H1 (cell line): ENCODE data around the gene CHMP4A. TPM values are rescaled to one million over a fixed set of nuclear protein-coding genes. Genes with fewer than 3 reads are reported as not detected.

ENCODE experiments used
- CTCF ChIA-PET: fragments of 300-600 bp; sonication (Branson Sonifier 250); formaldehyde crosslinking; loops from one replicate; lab custom pipeline; 2021; ENCODE audit not compliant: partially characterized antibody; lab: Charles Lee
- POLR2A ChIA-PET: fragments of 300-600 bp; sonication (Branson Sonifier 250); formaldehyde crosslinking; loops from one replicate; lab custom pipeline; 2021; ENCODE audit warnings: inconsistent platforms; ENCODE audit not compliant: partially characterized antibody; lab: Charles Lee
- DNase-seq, 2 experiments: peaks; one replicate each; pipeline versions ENCODE4 v3.0.0 to v3.0.0-alpha.2; 2010 to 2022; ENCODE audit warnings: low spot score in 2 of 2, low read depth in 1 of 2, mixed read lengths in 1 of 2
- FAIRE-seq: peaks from 2 replicates; lab custom pipeline; 2011; peaks lifted over from hg19 to GRCh38; lab: Jason Lieb, UNC
- H2AFZ ChIP-seq: 2 replicates; pipeline ENCODE4 v1.8.1; 2012; ENCODE audit warnings: low read length, inconsistent platforms
- H2AK5ac ChIP-seq: 2 replicates; pipeline ENCODE4 v1.6.1; 2013; ENCODE audit warnings: low read depth, low read length
- H2BK120ac ChIP-seq: replicated peaks from 2 replicates; pipeline ENCODE3; 2013; ENCODE audit warnings: low read depth, low read length, inconsistent platforms
- H2BK12ac ChIP-seq: 2 replicates; pipeline ENCODE4 v1.6.1; 2013; ENCODE audit warnings: low read depth, low read length
- H2BK15ac ChIP-seq: 2 replicates; pipeline ENCODE4 v1.6.1; 2013; ENCODE audit warnings: low read length
- H2BK20ac ChIP-seq: 2 replicates; pipeline ENCODE4 v1.6.1; 2013; ENCODE audit warnings: low read length
- H2BK5ac ChIP-seq: 2 replicates; pipeline ENCODE4 v1.6.1; 2013; ENCODE audit warnings: low read depth, low read length
- H3K14ac ChIP-seq: 2 replicates; pipeline ENCODE4 v1.6.1; 2013; ENCODE audit warnings: inconsistent platforms; ENCODE audit not compliant: insufficient read length
- H3K18ac ChIP-seq: 2 replicates; pipeline ENCODE4 v1.6.1; 2013; ENCODE audit warnings: low read length; ENCODE audit errors: extremely low read depth
- H3K23ac ChIP-seq: 2 replicates; pipeline ENCODE4 v1.6.1; 2013; ENCODE audit warnings: inconsistent platforms; ENCODE audit not compliant: insufficient read length
- H3K23me2 ChIP-seq: 2 replicates; pipeline ENCODE4 v1.6.1; 2013; ENCODE audit warnings: low read depth, low read length
- H3K27ac ChIP-seq: 2 replicates; pipeline ENCODE4 v1.6.1; 2011; ENCODE audit warnings: low read depth, low read length, inconsistent platforms
- H3K27me3 ChIP-seq, 4 experiments: replicated peaks in 1 of 4; 1 replicate in 1 of 4; 2 replicates in 3 of 4; pipeline versions ENCODE4 v1.6.1 to v1.8.1; 2011 to 2013; ENCODE audit warnings: low read length in 3 of 4, mild to moderate bottlenecking in 3 of 4, inconsistent platforms in 2 of 4, mixed read lengths in 2 of 4, moderate library complexity in 1 of 4; ENCODE audit not compliant: control insufficient read depth in 3 of 4, insufficient read depth in 3 of 4; ENCODE audit errors: extremely low read depth in 1 of 4
- H3K36me3 ChIP-seq, 4 experiments: 2 replicates each; pipeline versions ENCODE4 v1.6.1 to v1.8.1; 2011 to 2013; ENCODE audit warnings: mild to moderate bottlenecking in 4 of 4, low read length in 3 of 4, moderate library complexity in 2 of 4, control low read depth in 1 of 4, inconsistent platforms in 1 of 4; ENCODE audit not compliant: insufficient read depth in 4 of 4, control insufficient read depth in 2 of 4
- H3K4ac ChIP-seq: replicated peaks from 2 replicates; pipeline ENCODE3; 2013; ENCODE audit warnings: low read length, low read depth, mixed read lengths, inconsistent platforms; ENCODE audit not compliant: insufficient read length
- H3K4me1 ChIP-seq, 4 experiments: replicated peaks in 1 of 4; 1 replicate in 1 of 4; 2 replicates in 3 of 4; pipeline versions ENCODE4 v1.6.1 to v1.8.1; 2011 to 2013; ENCODE audit warnings: low read length in 3 of 4, inconsistent platforms in 2 of 4, mixed read lengths in 1 of 4; ENCODE audit not compliant: insufficient read depth in 4 of 4, control insufficient read depth in 3 of 4
- H3K4me2 ChIP-seq, 2 experiments: 2 replicates each; pipeline versions ENCODE4 v1.6.1 to v1.8.1; 2011 to 2013; ENCODE audit warnings: low read depth in 2 of 2, low read length in 2 of 2, control low read depth in 1 of 2, inconsistent platforms in 1 of 2, mild to moderate bottlenecking in 1 of 2; ENCODE audit not compliant: insufficient read depth in 1 of 2
- H3K4me3 ChIP-seq, 4 experiments: fragments of 200-600, 300-600 bp in 1 of 4; sonication (generic), shearing (Covaris generic), sonication (Bioruptor Twin) in 1 of 4; 2 replicates each; pipeline versions ENCODE4 v1.5.1 to v1.8.1; 2011 to 2016; ENCODE audit warnings: low read length in 4 of 4, low read depth in 3 of 4, control low read depth in 2 of 4, inconsistent platforms in 2 of 4, mild to moderate bottlenecking in 2 of 4, mixed read lengths in 1 of 4, moderate library complexity in 1 of 4; ENCODE audit not compliant: insufficient read depth in 2 of 4; ENCODE audit errors: extremely low read depth in 1 of 4
- H3K56ac ChIP-seq: replicated peaks from 2 replicates; pipeline ENCODE3; 2013; ENCODE audit warnings: low read depth, mild to moderate bottlenecking, mixed read lengths, low read length, inconsistent platforms; ENCODE audit not compliant: insufficient read length
- H3K79me1 ChIP-seq: 2 replicates; pipeline ENCODE4 v1.6.1; 2013; ENCODE audit warnings: low read depth, low read length, control low read depth
- H3K79me2 ChIP-seq, 2 experiments: 2 replicates each; pipeline versions ENCODE4 v1.6.1 to v1.8.1; 2012 to 2013; ENCODE audit warnings: low read length in 2 of 2, mild to moderate bottlenecking in 2 of 2, inconsistent platforms in 1 of 2; ENCODE audit not compliant: insufficient read depth in 2 of 2, control insufficient read depth in 1 of 2
- H3K9ac ChIP-seq, 4 experiments: replicated peaks in 1 of 4; 1 replicate in 1 of 4; 2 replicates in 3 of 4; pipeline versions ENCODE4 v1.6.1 to v1.8.1; 2011 to 2013; ENCODE audit warnings: low read depth in 3 of 4, low read length in 3 of 4, control low read depth in 2 of 4, mild to moderate bottlenecking in 2 of 4, moderate library complexity in 2 of 4, inconsistent platforms in 1 of 4; ENCODE audit errors: extremely low read depth in 1 of 4
- H3K9me3 ChIP-seq, 2 experiments: 2 replicates each; pipeline versions ENCODE4 v1.6.1 to v1.8.1; 2012 to 2013; ENCODE audit warnings: mild to moderate bottlenecking in 2 of 2, moderate library complexity in 2 of 2, control low read depth in 1 of 2, inconsistent platforms in 1 of 2, low read depth in 1 of 2, low read length in 1 of 2, mixed read lengths in 1 of 2; ENCODE audit not compliant: insufficient read depth in 2 of 2
- H4K20me1 ChIP-seq, 2 experiments: replicated peaks in 1 of 2; 2 replicates each; pipeline versions ENCODE3 to v1.8.1; 2011 to 2013; ENCODE audit warnings: inconsistent platforms in 2 of 2, low read length in 2 of 2, mild to moderate bottlenecking in 1 of 2; ENCODE audit not compliant: insufficient read depth in 2 of 2, control insufficient read depth in 1 of 2
- H4K5ac ChIP-seq: 2 replicates; pipeline ENCODE4 v1.6.1; 2013; ENCODE audit warnings: low read length, low read depth, mixed read lengths, inconsistent platforms; ENCODE audit not compliant: insufficient read length
- H4K8ac ChIP-seq: 2 replicates; pipeline ENCODE4 v1.8.0; 2013; ENCODE audit warnings: mild to moderate bottlenecking, moderate library complexity, low read length, inconsistent platforms; ENCODE audit not compliant: insufficient read depth; ENCODE audit errors: extremely low read depth
- H4K91ac ChIP-seq: replicated peaks from 2 replicates; pipeline ENCODE3; 2013; ENCODE audit warnings: low read length, mixed read lengths, inconsistent platforms; ENCODE audit not compliant: insufficient read length
- BACH1 ChIP-seq: IDR thresholded peaks from 2 replicates; pipeline ENCODE4 v1.6.1; 2012; ENCODE audit warnings: low read length, improper control_type of control experiment
- BCL11A ChIP-seq, 2 experiments: IDR thresholded peaks; one replicate each; pipeline ENCODE4 v1.6.1; 2011; ENCODE audit warnings: low read depth in 2 of 2, low read length in 2 of 2, mild to moderate bottlenecking in 2 of 2
- BRCA1 ChIP-seq: IDR thresholded peaks from 2 replicates; pipeline ENCODE4 v1.6.1; 2012; ENCODE audit warnings: low read depth, low read length, improper control_type of control experiment
- CHD1 ChIP-seq: IDR thresholded peaks from 2 replicates; pipeline ENCODE4 v1.6.1; 2012; ENCODE audit warnings: low read depth, low read length, improper control_type of control experiment
- HDAC2 ChIP-seq, 2 experiments: fragments of 300-600 bp in 1 of 2; sonication (generic) in 1 of 2; IDR thresholded peaks; 2 replicates each; pipeline ENCODE4 v1.6.1; 2011 to 2012; ENCODE audit warnings: low read depth in 2 of 2, low read length in 2 of 2, mild to moderate bottlenecking in 2 of 2, moderate library complexity in 2 of 2, borderline replicate concordance in 1 of 2, inconsistent platforms in 1 of 2
- KDM1A ChIP-seq: fragments of 200-600, 300-600 bp; sonication (generic); IDR thresholded peaks from 2 replicates; pipeline ENCODE4 v1.7.1; 2016; ENCODE audit warnings: mild to moderate bottlenecking, low read length, borderline replicate concordance
- MAX ChIP-seq: IDR thresholded peaks from 2 replicates; pipeline ENCODE4 v1.6.1; 2012; ENCODE audit warnings: inconsistent platforms
- NRF1 ChIP-seq: IDR thresholded peaks from 2 replicates; pipeline ENCODE4 v1.6.1; 2011; ENCODE audit warnings: mild to moderate bottlenecking, low read depth, low read length, improper control_type of control experiment
- PHF8 ChIP-seq: fragments of 200-600 bp; sonication (generic); conservative IDR thresholded peaks from 2 replicates; pipeline ENCODE4 v1.7.1; 2012; ENCODE audit warnings: low read depth, mild to moderate bottlenecking, inconsistent platforms, low read length, moderate library complexity
- POLR2AphosphoS5 ChIP-seq: IDR thresholded peaks from 2 replicates; pipeline ENCODE4 v1.6.1; 2011; ENCODE audit warnings: low read depth, low read length
- RFX5 ChIP-seq: IDR thresholded peaks from 2 replicates; pipeline ENCODE4 v1.6.1; 2011; ENCODE audit warnings: low read depth, low read length, improper control_type of control experiment, borderline replicate concordance
- SP1 ChIP-seq: IDR thresholded peaks from 2 replicates; pipeline ENCODE4 v1.6.1; 2011; ENCODE audit warnings: low read depth, low read length
- SUZ12 ChIP-seq: fragments of 200-600 bp; sonication (generic); IDR thresholded peaks from 2 replicates; pipeline ENCODE4 v1.6.1; 2012; ENCODE audit warnings: mild to moderate bottlenecking, inconsistent platforms, low read length, moderate library complexity, mixed read lengths
- TBP ChIP-seq: IDR thresholded peaks from 2 replicates; pipeline ENCODE4 v1.6.1; 2011; ENCODE audit warnings: low read depth, low read length, improper control_type of control experiment
- ZNF274 ChIP-seq: IDR thresholded peaks from 2 replicates; pipeline ENCODE4 v1.7.0; 2012; ENCODE audit warnings: low read length, borderline replicate concordance; ENCODE audit errors: extremely low read depth
- WGBS, 2 experiments: shearing (Covaris generic) in 1 of 2; methylation state at CpG; one replicate each; pipeline versions ENCODE4 v1.1.6 to v1.1.7; 2013 to 2015; ENCODE audit warnings: low lambda C conversion rate in 2 of 2, mixed read lengths in 2 of 2, inconsistent platforms in 1 of 2, low coverage in 1 of 2, missing lambda C conversion rate in 1 of 2; ENCODE audit not compliant: insufficient replicate concordance in 2 of 2, insufficient coverage in 1 of 2, insufficient read length in 1 of 2; ENCODE audit errors: extremely low coverage in 1 of 2, missing lambda C conversion rate in 1 of 2; 5-methylcytosine and 5-hydroxymethylcytosine counted together
- polyA plus RNA-seq, 7 experiments: library from polyadenylated mRNA; depleted of rRNA in 3 of 7; stranded (reverse) in 5 of 7; unstranded in 2 of 7; fragments of >200 nt in 5 of 7; fragments of 200-250 nt in 2 of 7; gene quantifications; 1 replicate in 5 of 7; 2 replicates in 1 of 7; 4 replicates in 1 of 7; pipeline versions ENCODE4 v1.2.1 to v1.2.3, GENCODE V29; 2011 to 2013; ENCODE audit warnings: missing spikeins in 2 of 7, mixed read lengths in 2 of 7
- total RNA-seq: library from RNA; stranded (reverse); fragmentation: NEBNext Ultra II Directional; extraction: Animal tissue kit (Norgen Biotek cat#: 25700); gene quantifications from 2 replicates; pipeline ENCODE4 v1.2.1, GENCODE V29; 2021

The CHMP4A gene
- total and polyA plus RNA-seq, 2 of the 8 experiments (the other 6 are each of a cell fraction or from before 2014, with no cell fraction given), result 32.9 to 37.6 TPM

GRCh38 chr14:24219080-24219479, 5.8 kb upstream of the CHMP4A start:
- no peak for FAIRE-seq
- no peak overlapping the region for H3K18ac ChIP-seq
- no peak overlapping the region for H3K14ac ChIP-seq
- H4K20me1 ChIP-seq, result peaks cover 0 to 1% of the 10 kb centered on the region in 2 experiments
- TF ChIP-seq CHD1 (no peak), SP1 (no peak), RFX5 (no peak), TBP (no peak), POLR2AphosphoS5 (no peak), NRF1 (no peak), PHF8 (no peak), BACH1 (no peak), BCL11A (IDR thresholded peaks at IDR 0.05; ENCODE audit: low read depth in 2 of 2, low read length in 2 of 2) (no peak), KDM1A (no peak), MAX (no peak), HDAC2 (IDR thresholded peaks at IDR 0.05; ENCODE audit: borderline replicate concordance in 1 of 2, low read depth in 2 of 2, low read length in 2 of 2) (no peak), BRCA1 (no peak), SUZ12 (no peak), ZNF274 (no peak)
- H3K23ac ChIP-seq, result no peak overlapping the region
- no peak overlapping the region for H4K91ac ChIP-seq
- no peaks in the 10 kb centered on the region for H3K79me1 ChIP-seq
- H3K27me3 ChIP-seq, result no peaks in the 10 kb centered on the region
- H2BK5ac ChIP-seq, result no peak overlapping the region
- no peak overlapping the region for H2AK5ac ChIP-seq
- ChIA-PET POLR2A (interaction anchor here (1.0 to 1.2 kb wide), 3 partner anchors 9 to 18 kb away, joined by 3 to 4 read pairs (median 3); no protein-coding TSS in a partner anchor), CTCF (interaction anchor here (0.7 to 5.0 kb wide), 4 partner anchors 12 to 78 kb away, joined by 3 to 16 read pairs (median 4); partner anchors contain the start of gene IRF9)
- H2BK20ac ChIP-seq, result no peak overlapping the region
- H3K4me1 ChIP-seq, result peaks cover 0 to under 1% (median 0%) of the 10 kb centered on the region in 4 experiments; a peak in 1 of 7 replicates
- no peak overlapping the region for H3K4me3 ChIP-seq
- H3K36me3 ChIP-seq, result peaks cover 0 to 6% (median 4%) of the 10 kb centered on the region in 4 experiments; a peak in 4 of 8 replicates
- no peak overlapping the region for H3K9ac ChIP-seq
- no peak overlapping the region for H2AFZ ChIP-seq
- H2BK120ac ChIP-seq, result no peak overlapping the region
- H4K8ac ChIP-seq, result no peak overlapping the region
- peaks cover 3% of the 10 kb centered on the region for H3K23me2 ChIP-seq
- WGBS, 2 experiments, result 87% methylated on average over 3 of the region's 4 CpGs; no CpG with 5 or more reads in 1 of the 2 experiments
- no peak overlapping the region for H3K56ac ChIP-seq
- no peak overlapping the region for H3K4ac ChIP-seq
- no peak overlapping the region for H2BK12ac ChIP-seq
- H3K27ac ChIP-seq, result no peak overlapping the region
- H3K4me2 ChIP-seq, result no peak overlapping the region
- no peak overlapping the region for H4K5ac ChIP-seq
- H3K79me2 ChIP-seq, result peaks cover 0 to 26% of the 10 kb centered on the region in 2 experiments; a peak in 2 of 4 replicates
- H3K9me3 ChIP-seq, result no peaks in the 10 kb centered on the region
- no peak overlapping the region for H2BK15ac ChIP-seq
- no peak for DNase-seq
